Activated naive CD8-positive, alpha-beta T cell treated with anti-CD3 and anti-CD28 coated beads, Interleukin-2, amount 10 ng/mL, durations not matched to agents 7 days and 5 days (primary cell): Measurements from ENCODE around the gene NRXN3. TPM values are rescaled to one million over a fixed set of nuclear protein-coding genes. Genes with fewer than 3 reads are reported as not detected.

ENCODE experiments used
- ATAC-seq: fragments of 150-1000 bp; cut with Tn5 transposase; one replicate; pipeline ENCODE4 v1.10.0; 2021; ENCODE audit warnings: low read depth, moderate library complexity
- POLR2A ChIA-PET: fragments of 350-600 bp; sonication (Branson Sonifier 250); formaldehyde crosslinking; loops from one replicate; lab custom pipeline; 2021; ENCODE audit warnings: antibody characterized with exemption; lab: Charles Lee
- DNase-seq: peaks from one replicate; pipeline ENCODE4 v3.0.0; 2021
- H3K27ac Mint-ChIP-seq: one replicate; pipeline ENCODE4 v1.8.0; 2022; ENCODE audit warnings: mild to moderate bottlenecking, mixed read lengths
- H3K27me3 Mint-ChIP-seq: one replicate; pipeline ENCODE4 v1.8.0; 2022; ENCODE audit warnings: mild to moderate bottlenecking, moderate library complexity, mixed read lengths
- H3K36me3 Mint-ChIP-seq: one replicate; pipeline ENCODE4 v1.8.0; 2021; ENCODE audit warnings: mild to moderate bottlenecking, mixed read lengths
- H3K4me1 Mint-ChIP-seq: one replicate; pipeline ENCODE4 v1.8.0; 2021; ENCODE audit warnings: mixed read lengths
- H3K4me3 Mint-ChIP-seq: one replicate; pipeline ENCODE4 v1.8.0; 2022; ENCODE audit warnings: mild to moderate bottlenecking, moderate library complexity, mixed read lengths
- H3K9me3 Mint-ChIP-seq: one replicate; pipeline ENCODE4 v1.8.0; 2021; ENCODE audit warnings: mixed read lengths
- total RNA-seq, 2 experiments: library from RNA; stranded (reverse); gene quantifications; one replicate each; pipeline ENCODE4 v1.2.3, GENCODE V29; 2021

The NRXN3 gene
- total RNA-seq, 2 experiments from 2014 or later, result not detected

DNA sequence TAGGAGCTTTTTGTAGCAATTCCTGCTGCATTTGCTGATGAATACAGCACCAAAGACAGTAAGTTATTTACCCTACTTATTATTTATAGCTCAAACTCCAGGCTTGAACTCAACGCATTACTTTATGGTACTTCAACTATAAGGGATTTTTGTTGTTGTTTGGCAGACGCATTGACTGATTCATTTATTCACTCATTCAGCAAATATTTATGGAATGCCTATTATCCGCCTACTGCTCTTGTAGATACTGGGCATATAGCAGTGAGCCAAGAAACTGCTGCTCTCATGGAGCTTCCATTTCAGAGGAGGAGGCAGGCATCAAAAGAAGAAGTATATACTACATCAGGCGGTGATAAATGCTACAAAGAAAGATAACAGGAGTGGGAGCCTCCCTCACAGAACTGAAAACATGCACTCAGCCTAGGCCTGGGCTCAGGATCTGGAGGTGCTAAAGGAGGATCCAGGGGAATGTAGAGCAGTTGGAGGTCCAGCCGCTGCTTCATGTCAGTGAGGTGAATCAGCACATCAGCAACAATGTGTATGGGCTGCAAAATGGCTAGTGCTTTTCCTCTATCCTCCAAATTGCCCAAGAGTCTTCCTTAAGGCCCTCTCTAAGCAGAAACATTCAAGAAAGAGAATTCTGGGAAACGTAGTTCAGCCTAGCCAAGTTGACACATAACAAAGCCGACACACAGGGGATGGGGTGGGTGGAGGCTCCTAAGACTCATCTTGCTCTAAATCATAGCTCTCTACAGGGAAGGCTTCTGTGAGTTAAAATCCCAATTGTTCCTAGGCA lies 157.5 kb downstream of the NRXN3 start:
- Mint-ChIP-seq H3K9me3 (no peaks in the 10 kb centered on the region), H3K4me3 (no peak overlapping the region), H3K27ac (no peak overlapping the region), H3K27me3 (peaks cover 3% of the 10 kb centered on the region), H3K4me1 (no peaks in the 10 kb centered on the region), H3K36me3 (no peaks in the 10 kb centered on the region)
- POLR2A ChIA-PET, result no interaction called here
- no peak for DNase-seq
- ATAC-seq, result no peak

- Mint-ChIP-seq H3K36me3 (no peaks in the 10 kb centered on the region), H3K27me3 (peaks cover 3% of the 10 kb centered on the region), H3K27ac (no peak overlapping the region), H3K4me1 (no peaks in the 10 kb centered on the region), H3K9me3 (no peaks in the 10 kb centered on the region), H3K4me3 (no peak overlapping the region)
- no peak for ATAC-seq
- no peak for DNase-seq
- POLR2A ChIA-PET, result no interaction called here
These were observed 159.2 kb downstream of the NRXN3 start for GRCh38 chr14:78329371-78329770.

DNA sequence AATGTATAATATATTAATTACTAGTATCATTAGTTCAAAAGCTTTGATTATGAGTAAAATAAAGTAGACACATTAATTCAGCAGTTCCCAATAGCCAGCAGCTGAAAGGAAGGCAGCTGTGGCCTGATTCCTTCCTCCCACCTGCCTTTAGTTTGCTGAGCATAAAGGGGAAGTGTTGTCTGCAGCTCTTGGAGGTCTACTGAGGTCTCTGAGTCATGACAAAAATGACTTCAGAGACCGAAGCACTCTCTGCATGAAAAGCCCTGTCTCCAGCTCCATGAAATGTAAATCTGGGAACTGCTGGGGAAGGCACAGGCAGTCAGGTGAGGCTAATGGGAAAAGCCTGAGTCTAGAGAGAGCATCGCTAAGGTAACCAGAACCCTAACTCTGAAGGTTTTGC lies 165.4 kb downstream of the NRXN3 start:
- POLR2A ChIA-PET, result no interaction called here

GRCh38 chr14:78340250-78340649 lies 170.1 kb downstream of the NRXN3 start:
- Mint-ChIP-seq H3K36me3 (no peaks in the 10 kb centered on the region), H3K27me3 (peaks cover 4% of the 10 kb centered on the region), H3K27ac (no peak overlapping the region), H3K4me3 (no peak overlapping the region), H3K4me1 (no peaks in the 10 kb centered on the region), H3K9me3 (no peaks in the 10 kb centered on the region)
- POLR2A ChIA-PET, result no interaction called here
- DNase-seq (no peak), ATAC-seq (no peak)

More for the DNA sequence above, 165.4 kb downstream of the NRXN3 start:
- Mint-ChIP-seq H3K4me3 (no peak overlapping the region), H3K36me3 (no peaks in the 10 kb centered on the region), H3K27ac (no peak overlapping the region), H3K4me1 (no peaks in the 10 kb centered on the region), H3K9me3 (no peaks in the 10 kb centered on the region), H3K27me3 (no peaks in the 10 kb centered on the region)
- DNase-seq, result no peak
- ATAC-seq, result no peak

DNA sequence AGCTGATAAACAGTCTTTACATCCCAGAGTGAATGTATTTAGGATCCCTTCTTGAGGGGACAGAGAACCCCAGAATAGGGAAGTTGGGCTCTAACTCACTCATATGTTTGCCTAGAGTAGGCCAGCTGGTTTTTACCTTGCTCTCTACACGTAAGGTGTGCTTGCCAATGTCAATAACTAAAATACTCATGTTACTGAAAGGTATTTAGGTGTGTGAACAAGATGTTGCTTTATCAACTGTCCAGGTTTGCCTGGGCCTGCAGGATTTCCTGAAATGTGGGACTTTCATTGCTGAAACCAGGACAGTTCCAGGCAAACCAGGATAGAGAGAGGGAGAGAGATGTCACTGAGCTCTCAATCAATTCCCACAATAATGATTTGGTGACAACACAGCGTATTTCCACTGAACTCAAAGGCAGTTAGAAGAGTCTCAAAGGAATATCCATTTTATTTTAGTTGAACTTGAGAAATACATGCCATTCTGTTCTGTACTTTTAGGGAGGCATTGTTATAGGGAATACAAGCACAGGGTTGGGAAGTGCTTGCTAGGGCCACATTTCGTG lies 171.7 kb downstream of the NRXN3 start:
- no peaks in the 10 kb centered on the region for H3K4me1 Mint-ChIP-seq
- ATAC-seq (no peak), DNase-seq (no peak)
- no peak overlapping the region for H3K4me3 Mint-ChIP-seq
- peaks cover 7% of the 10 kb centered on the region for H3K27me3 Mint-ChIP-seq
- no peaks in the 10 kb centered on the region for H3K36me3 Mint-ChIP-seq
- H3K9me3 Mint-ChIP-seq, result no peaks in the 10 kb centered on the region
- no peak overlapping the region for H3K27ac Mint-ChIP-seq
- POLR2A ChIA-PET, result no interaction called here

- H3K4me3 Mint-ChIP-seq, result no peak overlapping the region
- DNase-seq (no peak), ATAC-seq (no peak)
- POLR2A ChIA-PET, result no interaction called here
- no peaks in the 10 kb centered on the region for H3K9me3 Mint-ChIP-seq
- H3K4me1 Mint-ChIP-seq, result no peaks in the 10 kb centered on the region
- H3K27ac Mint-ChIP-seq, result no peak overlapping the region
- no peaks in the 10 kb centered on the region for H3K36me3 Mint-ChIP-seq
- H3K27me3 Mint-ChIP-seq, result peaks cover 7% of the 10 kb centered on the region
These were observed 172.7 kb downstream of the NRXN3 start for GRCh38 chr14:78342879-78343278.

GRCh38 chr14:78344290-78344689 lies 174.1 kb downstream of the NRXN3 start:
- Mint-ChIP-seq H3K9me3 (no peaks in the 10 kb centered on the region), H3K4me1 (no peaks in the 10 kb centered on the region), H3K27ac (no peak overlapping the region), H3K27me3 (peaks cover 7% of the 10 kb centered on the region), H3K4me3 (no peak overlapping the region), H3K36me3 (no peaks in the 10 kb centered on the region)
- ATAC-seq (no peak), DNase-seq (no peak)
- POLR2A ChIA-PET, result no interaction called here

- DNase-seq (no peak), ATAC-seq (no peak)
- H3K4me3 Mint-ChIP-seq, result no peak overlapping the region
- H3K9me3 Mint-ChIP-seq, result no peaks in the 10 kb centered on the region
- H3K36me3 Mint-ChIP-seq, result no peaks in the 10 kb centered on the region
- H3K27ac Mint-ChIP-seq, result no peak overlapping the region
- POLR2A ChIA-PET, result no interaction called here
- H3K4me1 Mint-ChIP-seq, result no peaks in the 10 kb centered on the region
- peaks cover 7% of the 10 kb centered on the region for H3K27me3 Mint-ChIP-seq
These were observed 175.1 kb downstream of the NRXN3 start for GRCh38 chr14:78345131-78345744.

GRCh38 chr14:78346747-78347146 lies 176.6 kb downstream of the NRXN3 start:
- Mint-ChIP-seq H3K27me3 (peaks cover 7% of the 10 kb centered on the region), H3K9me3 (no peaks in the 10 kb centered on the region), H3K27ac (no peak overlapping the region), H3K4me3 (no peak overlapping the region), H3K36me3 (no peaks in the 10 kb centered on the region), H3K4me1 (no peaks in the 10 kb centered on the region)
- ATAC-seq (no peak), DNase-seq (no peak)
- POLR2A ChIA-PET, result no interaction called here

GRCh38 chr14:78355109-78355508 lies 184.9 kb downstream of the NRXN3 start:
- H3K4me1 Mint-ChIP-seq, result no peaks in the 10 kb centered on the region
- no peak for DNase-seq
- POLR2A ChIA-PET, result no interaction called here
- H3K36me3 Mint-ChIP-seq, result no peaks in the 10 kb centered on the region
- no peaks in the 10 kb centered on the region for H3K27me3 Mint-ChIP-seq
- no peak for ATAC-seq
- no peak overlapping the region for H3K4me3 Mint-ChIP-seq
- H3K9me3 Mint-ChIP-seq, result peaks cover 2% of the 10 kb centered on the region
- H3K27ac Mint-ChIP-seq, result no peak overlapping the region

GRCh38 chr14:78356391-78356790 lies 186.2 kb downstream of the NRXN3 start:
- H3K27ac Mint-ChIP-seq, result no peak overlapping the region
- H3K27me3 Mint-ChIP-seq, result no peaks in the 10 kb centered on the region
- ATAC-seq (no peak), DNase-seq (no peak)
- peaks cover 2% of the 10 kb centered on the region for H3K9me3 Mint-ChIP-seq
- no peaks in the 10 kb centered on the region for H3K4me1 Mint-ChIP-seq
- H3K36me3 Mint-ChIP-seq, result no peaks in the 10 kb centered on the region
- H3K4me3 Mint-ChIP-seq, result no peak overlapping the region
- POLR2A ChIA-PET, result no interaction called here

DNA sequence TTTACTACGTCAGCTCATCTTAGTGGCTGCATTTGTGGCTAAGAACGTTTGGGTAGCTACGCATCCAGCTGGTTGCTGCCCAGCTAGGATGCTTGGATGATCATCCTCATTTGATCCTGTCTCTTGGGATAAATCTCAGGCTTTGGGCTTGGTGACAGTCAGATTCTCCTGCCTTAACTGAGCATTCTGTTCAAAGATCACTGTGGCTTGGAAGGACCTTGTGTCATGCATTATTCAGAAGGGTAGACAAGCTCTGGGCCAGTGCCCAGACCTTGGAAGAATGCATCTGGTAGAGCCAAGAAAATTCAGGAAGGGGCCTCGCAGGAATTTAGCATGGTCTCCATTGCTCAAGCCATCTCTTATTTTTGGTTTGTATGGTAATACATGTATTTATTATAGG lies 188.4 kb downstream of the NRXN3 start:
- Mint-ChIP-seq H3K27me3 (no peaks in the 10 kb centered on the region), H3K4me3 (no peak overlapping the region), H3K4me1 (no peaks in the 10 kb centered on the region), H3K36me3 (no peaks in the 10 kb centered on the region), H3K9me3 (peaks cover 2% of the 10 kb centered on the region), H3K27ac (no peak overlapping the region)
- POLR2A ChIA-PET, result no interaction called here
- DNase-seq (no peak), ATAC-seq (no peak)

DNA sequence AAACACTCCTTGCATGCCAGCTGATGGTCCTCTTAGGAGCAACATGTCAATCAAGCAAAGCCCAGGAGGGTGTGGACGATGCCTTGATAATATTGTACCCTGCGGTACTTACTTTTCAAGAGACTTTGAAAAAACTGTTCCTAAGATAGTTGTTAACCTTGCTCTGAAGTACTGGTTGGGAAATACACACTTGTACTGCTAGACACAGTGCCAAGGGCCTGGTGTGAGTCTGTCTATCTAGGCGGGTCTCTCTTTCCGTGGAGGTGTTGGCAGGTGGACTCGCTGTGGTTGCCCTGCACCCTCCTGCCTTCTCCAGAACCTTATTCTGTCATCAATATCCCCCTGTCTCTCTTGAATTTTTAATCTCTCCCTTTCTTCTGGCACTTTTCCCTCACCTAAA lies 189.4 kb downstream of the NRXN3 start:
- Mint-ChIP-seq H3K9me3 (peaks cover 2% of the 10 kb centered on the region), H3K4me1 (no peaks in the 10 kb centered on the region), H3K27ac (no peak overlapping the region), H3K27me3 (no peaks in the 10 kb centered on the region), H3K36me3 (no peaks in the 10 kb centered on the region), H3K4me3 (no peak overlapping the region)
- DNase-seq, result no peak
- POLR2A ChIA-PET, result interaction anchor here (0.6 kb wide), 1 partner anchor 545 kb away, joined by 3 read pairs; no protein-coding TSS in a partner anchor
- no peak for ATAC-seq

- ATAC-seq (no peak), DNase-seq (no peak)
- H3K4me1 Mint-ChIP-seq, result no peaks in the 10 kb centered on the region
- no peak overlapping the region for H3K27ac Mint-ChIP-seq
- H3K9me3 Mint-ChIP-seq, result peaks cover 1% of the 10 kb centered on the region
- POLR2A ChIA-PET, result no interaction called here
- no peak overlapping the region for H3K4me3 Mint-ChIP-seq
- no peaks in the 10 kb centered on the region for H3K36me3 Mint-ChIP-seq
- peaks cover 2% of the 10 kb centered on the region for H3K27me3 Mint-ChIP-seq
These were observed 192.8 kb downstream of the NRXN3 start for GRCh38 chr14:78363008-78363407.
